Hepatocyte (in vitro differentiated cells): ENCODE data around the gene STUB1.
A peak's percentile ranks its signal among the peaks of the same experiment; 100 is the strongest.
"Not testable (repeated sequence)": the region's sequence is repeated elsewhere in the genome, so short reads cannot be mapped to it uniquely, and the experiment has no call there.

ENCODE experiments used
- EZH2 ChIP-seq: fragments of 200-600 bp; sonication (generic); IDR thresholded peaks from 2 replicates; pipeline ENCODE4 v1.6.1; 2016; ENCODE audit warnings: antibody characterized with exemption, mild to moderate bottlenecking, borderline replicate concordance
- TF ChIP-seq, protein P1 (sequence below): fragments of 200-600 bp; sonication (generic); IDR thresholded peaks from 2 replicates; pipeline ENCODE4 v1.5.1; 2016; ENCODE audit warnings: antibody characterized with exemption, mild to moderate bottlenecking; ENCODE audit not compliant: poor library complexity

DNA sequence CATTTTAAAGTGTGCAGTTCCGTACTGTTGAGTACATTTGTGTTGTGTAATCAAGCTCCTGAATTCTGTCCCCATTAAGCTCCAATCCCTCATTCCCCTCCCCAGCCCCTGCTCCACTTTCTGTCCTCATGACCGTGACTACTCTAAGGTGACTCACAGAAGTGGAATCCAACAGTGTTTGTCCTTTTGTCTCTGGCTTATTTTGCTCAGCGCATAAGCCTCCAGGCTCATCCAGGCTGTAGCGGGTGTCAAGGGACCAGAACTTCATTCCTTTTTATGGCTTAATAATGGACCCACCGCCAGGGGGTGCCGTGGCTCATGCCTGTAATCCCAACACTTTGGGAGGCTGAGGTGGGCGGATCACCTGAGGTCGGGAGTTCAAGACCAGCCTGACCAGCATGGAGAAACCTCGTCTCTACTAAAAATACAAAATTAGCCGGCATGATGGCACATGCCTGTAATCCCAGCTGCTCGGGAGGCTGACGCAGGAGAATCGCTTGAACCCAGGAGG lies 32.6 kb downstream of the STUB1 start:
- TF ChIP-seq, protein P1, sequence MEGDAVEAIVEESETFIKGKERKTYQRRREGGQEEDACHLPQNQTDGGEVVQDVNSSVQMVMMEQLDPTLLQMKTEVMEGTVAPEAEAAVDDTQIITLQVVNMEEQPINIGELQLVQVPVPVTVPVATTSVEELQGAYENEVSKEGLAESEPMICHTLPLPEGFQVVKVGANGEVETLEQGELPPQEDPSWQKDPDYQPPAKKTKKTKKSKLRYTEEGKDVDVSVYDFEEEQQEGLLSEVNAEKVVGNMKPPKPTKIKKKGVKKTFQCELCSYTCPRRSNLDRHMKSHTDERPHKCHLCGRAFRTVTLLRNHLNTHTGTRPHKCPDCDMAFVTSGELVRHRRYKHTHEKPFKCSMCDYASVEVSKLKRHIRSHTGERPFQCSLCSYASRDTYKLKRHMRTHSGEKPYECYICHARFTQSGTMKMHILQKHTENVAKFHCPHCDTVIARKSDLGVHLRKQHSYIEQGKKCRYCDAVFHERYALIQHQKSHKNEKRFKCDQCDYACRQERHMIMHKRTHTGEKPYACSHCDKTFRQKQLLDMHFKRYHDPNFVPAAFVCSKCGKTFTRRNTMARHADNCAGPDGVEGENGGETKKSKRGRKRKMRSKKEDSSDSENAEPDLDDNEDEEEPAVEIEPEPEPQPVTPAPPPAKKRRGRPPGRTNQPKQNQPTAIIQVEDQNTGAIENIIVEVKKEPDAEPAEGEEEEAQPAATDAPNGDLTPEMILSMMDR = peak; percentile 41
- TF ChIP-seq EZH2 = not testable (repeated sequence)
